T-helper 1 cell (primary cell): ENCODE data around the gene CREBL2.
A peak's percentile ranks its signal among the peaks of the same experiment; 100 is the strongest.
"Not testable (repeated sequence)": the region's sequence is repeated elsewhere in the genome, so short reads cannot be mapped to it uniquely, and the experiment has no call there.

ENCODE experiments used
- DNase-seq, 5 donors: peaks; one replicate each; pipeline ENCODE4 v3.0.0-alpha.2; 2012 to 2020
- total RNA-seq, 4 donors: gene quantifications; one replicate each; lab custom pipeline; 2026; lab: John Stamatoyannopoulos, UW

Gene CREBL2, protein sequence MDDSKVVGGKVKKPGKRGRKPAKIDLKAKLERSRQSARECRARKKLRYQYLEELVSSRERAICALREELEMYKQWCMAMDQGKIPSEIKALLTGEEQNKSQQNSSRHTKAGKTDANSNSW
- total RNA-seq: 65.6 to 99.6 (median 84.7) reads per million in 4 donors

DNA sequence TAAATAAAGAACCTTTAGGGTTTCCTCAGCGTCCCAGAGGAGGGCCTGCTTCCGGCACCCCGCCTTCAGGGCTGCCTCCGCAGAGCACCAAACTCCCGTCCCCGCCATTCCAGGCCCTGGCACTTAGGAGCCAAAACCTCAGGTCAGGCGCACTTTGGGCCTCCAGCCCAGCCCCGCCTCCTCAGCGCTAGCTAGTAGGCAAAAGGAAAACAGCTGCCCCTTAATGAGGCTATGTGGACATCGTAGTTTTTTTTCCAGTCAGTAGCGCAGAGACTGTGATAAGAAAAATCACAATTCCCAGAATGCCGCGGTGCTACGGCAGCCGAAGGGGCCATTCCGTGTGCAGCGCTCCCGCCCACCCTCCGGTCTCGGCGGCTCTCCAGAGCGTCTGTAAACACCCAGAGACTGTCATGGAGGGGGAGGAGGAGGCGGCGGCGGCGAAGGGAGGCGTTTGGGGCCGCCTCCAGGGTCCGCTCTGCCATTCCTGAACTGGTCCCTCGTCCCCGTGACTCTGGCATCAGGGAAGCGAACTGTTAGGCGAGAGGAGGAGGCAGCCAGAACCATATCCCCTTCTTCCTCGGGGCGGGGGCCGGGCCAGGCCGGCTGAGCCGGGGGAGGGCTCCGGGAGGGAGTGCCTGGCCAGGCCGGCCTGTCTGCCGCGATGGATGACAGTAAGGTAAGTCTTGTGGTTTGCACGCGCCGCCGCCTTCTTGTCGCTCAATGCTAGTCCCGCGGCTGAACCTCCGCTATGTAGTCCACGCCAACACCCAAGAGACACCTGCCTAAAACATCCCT is at the start of gene CREBL2:
TSS of gene CREBL2 (plus strand) at position 365 of the 795 bp plus-strand sequence. CDS start at position 662, 297 bp downstream.
- peak; percentile 69 to 89 (median 81) for DNase-seq

DNA sequence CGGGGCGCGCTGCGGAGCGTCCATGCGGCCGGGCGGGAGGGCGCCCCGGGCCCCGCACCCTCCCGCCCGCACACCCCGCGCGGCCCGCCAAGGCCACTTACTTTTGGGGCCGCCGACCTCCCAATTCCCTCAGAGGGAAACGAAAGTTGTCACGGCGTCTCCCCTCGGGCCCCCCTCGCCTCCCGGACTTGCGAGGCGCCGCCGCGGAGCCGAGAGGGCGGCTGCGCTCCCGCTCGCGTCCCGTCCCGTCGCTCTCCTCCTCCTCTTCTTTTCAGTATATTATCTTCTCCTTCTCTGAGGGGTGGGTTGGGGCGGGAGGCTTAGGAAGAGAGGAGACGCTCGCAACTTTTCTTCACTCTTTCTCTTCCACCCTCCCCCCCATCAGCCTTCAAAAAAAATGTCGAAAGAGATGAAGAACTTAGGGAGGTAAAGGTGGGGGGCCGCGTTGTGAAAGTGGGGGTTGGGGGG is 49.6 kb upstream of the CREBL2 start:
- DNase-seq: peak in 4 of 5 donors; percentile 20 to 37 (median 31)

DNA sequence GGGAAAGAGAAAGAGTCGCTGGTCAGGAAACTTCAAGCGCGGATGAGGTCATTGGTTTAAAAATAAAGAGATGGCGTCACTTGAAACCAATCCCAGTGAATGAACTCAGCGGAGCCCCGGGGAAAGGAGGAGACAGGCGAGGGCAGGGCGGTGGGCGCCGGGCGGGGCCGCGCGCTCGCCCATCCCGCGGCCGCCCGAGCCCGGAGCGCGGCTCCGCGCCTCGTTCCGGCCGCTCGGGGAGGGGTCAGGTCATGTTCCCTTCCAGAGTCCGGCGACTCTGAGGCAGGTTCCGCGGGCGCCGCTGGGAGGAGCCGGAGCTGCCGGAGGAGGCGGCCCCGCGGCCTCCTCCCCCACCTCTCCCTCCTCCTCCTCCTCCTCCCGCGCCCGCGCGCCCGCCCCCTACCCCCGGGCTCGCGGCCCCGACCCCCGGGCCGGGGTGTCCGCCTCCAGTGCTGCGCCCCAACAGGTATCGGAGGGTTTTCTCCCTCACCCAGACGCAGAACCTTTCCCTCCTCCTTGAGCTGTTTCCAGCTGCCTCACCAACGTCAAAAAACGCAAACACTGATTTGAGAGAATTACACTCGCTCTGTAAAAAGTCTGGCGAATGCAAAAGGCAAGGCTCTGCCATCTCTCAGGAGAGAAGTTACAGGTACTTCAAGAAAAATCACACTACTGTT is 49.0 kb upstream of the CREBL2 start, which contains the start of gene DUSP16:
TSS of gene DUSP16 (minus strand) at position 279 of the 677 bp plus-strand sequence. CDS start 41,765 bp downstream, outside the sequence.
- peak; percentile 60 to 90 (median 77) for DNase-seq

DNA sequence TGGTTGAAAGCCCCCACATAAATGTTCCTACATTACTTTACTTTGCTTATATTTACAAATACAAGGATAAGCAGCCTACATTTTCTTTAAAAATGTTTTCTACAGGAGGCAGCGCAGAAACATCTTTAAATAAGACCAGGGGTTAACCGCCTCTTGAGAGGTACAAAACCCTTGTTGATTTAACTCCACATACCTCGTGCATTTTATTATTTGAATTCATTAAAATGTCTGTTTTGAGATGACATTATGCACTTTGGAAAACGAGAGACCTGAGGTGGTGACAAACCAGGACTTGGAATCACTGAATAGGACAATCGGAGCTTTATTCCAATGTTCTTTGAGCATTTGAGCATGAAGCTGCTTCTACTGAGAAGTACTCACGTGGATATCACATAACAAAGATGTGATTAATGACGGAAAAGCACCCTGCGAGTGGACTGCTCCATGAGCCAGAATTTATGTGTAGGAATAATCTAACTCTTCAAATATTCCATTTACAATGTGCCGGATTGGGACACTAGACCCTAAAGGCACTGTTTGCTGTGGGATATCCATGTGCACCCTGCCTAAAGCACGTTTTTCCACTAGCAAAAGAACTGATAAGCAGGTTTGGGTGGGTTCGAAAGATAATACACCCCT is 48.3 kb upstream of the CREBL2 start:
- no peak for DNase-seq

DNA sequence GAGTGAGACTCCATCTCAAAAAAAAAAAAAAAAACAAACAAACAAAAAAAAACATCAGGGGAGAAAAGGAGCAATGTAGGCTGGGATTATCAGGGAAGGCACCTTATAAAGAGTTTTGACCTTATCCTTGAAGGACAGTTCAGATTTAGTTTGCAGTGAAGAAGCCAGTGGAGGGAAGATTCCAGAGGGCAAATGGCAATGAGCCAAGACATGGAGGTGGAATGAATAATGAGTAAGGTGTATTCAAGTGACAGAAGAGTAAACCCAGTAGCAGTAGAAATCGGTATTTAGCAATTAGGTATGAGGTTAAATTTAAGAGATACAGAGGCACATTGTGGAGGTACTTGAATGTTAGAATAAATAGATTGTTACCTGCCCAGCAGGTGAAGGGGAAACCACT is 46.8 kb upstream of the CREBL2 start:
- DNase-seq: no peak

DNA sequence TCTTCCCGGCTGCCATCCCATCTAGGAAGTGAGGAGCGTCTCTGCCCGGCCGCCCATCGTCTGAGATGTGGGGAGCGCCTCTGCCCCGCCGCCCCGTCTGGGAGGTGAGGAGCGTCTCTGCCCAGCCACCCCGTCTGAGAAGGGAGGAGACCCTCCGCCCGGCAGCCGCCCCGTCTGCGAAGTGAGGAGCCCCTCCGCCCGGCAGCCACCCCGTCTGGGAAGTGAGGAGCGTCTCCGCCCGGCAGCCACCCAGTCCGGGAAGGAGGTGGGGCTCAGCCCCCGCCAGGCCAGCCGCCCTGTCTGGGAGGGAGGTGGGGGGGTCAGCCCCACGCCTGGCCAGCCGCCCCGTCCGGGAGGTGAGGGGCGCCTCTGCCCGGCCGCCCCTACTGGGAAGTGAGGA is 45.7 kb upstream of the CREBL2 start:
- not testable (repeated sequence) for DNase-seq

DNA sequence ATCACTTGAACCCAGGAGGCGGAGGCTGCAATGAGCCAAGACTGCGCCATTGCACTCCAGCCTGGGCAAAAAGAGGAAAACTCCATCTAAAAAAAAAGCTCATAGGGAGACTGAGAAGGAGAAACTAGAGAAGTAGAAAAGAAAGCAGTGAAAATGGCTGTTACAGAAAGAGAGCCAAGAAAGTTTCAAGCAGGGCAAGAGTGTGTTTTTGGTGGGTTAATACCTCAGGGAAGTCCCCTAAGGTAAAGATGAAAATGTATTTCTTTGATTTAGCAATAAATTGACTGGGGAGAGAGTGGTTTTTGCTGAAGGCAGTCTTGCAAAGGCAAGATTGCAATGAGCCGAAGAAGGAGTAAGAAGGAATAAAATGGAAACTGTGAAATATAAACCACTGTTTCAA is 39.0 kb upstream of the CREBL2 start:
- no peak for DNase-seq

DNA sequence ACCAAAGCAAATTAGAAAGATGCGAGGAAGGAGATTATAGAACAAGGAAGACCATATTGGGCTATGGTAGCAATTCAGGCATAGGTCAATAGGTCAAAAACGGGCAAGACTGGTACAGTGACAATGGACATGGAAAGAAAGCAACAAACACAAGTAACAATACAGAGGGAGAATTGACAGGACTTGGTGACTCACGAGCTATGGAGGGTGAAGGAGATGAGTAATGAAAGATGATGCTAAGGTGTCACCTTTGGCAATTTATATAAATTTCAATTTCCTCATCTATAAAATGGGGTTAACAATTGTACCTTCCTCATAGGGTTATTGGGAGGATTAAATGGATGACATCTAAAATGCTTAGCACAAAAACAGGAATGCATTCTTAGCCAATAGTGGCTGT is 33.9 kb upstream of the CREBL2 start:
- DNase-seq: no peak

DNA sequence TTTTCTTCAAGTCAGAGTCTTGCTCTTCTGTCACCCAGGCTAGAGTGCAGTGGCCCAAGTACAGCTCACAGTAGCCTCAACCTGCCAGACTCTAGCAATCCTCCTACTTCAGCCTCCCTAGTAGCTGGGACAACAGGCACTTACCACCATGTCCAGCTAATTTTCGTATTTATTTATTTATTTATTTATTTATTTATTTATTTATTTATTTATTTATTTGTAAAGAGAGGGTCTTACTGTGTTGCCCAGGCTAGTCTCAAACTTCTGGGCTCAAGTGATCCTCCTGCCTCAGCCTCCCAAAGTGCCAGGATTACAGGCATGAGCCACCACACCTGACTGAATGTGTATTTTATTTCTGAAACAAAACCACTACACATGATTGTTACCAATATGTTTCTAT is 31.0 kb upstream of the CREBL2 start:
- not testable (repeated sequence) for DNase-seq

DNA sequence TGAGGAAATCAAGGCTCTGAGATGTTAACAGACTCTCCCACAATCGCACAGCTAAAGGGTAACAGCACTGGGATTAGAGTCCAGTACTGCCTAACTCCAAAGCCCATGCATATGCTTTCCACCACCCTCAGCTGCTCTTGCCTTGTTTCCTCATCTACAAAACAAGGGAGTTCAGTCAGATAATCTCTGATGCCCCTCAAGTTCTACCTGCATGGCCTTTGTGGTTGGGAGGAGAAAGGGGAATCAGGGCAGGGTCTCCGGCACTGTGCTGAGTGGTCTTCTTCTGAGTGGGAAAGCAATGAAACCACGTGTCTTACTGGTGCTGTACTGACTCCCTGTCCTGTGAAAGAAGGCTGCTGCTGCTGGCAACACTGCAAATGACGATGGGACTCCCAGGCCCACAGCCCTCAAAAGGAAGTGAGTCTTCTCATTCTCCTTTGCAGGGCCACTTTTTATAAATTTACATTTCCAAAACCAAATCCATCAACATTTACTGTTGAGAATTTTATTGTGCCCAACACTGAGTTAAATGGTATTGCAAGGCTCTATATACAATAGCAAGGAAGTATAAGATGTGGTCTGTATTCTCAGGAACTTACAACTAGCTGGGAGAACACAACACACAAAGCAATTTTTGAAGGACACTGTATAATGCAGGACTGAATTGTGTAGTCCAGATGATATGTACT is 29.3 kb upstream of the CREBL2 start:
- peak in 1 of 5 donors; percentile 56 for DNase-seq

DNA sequence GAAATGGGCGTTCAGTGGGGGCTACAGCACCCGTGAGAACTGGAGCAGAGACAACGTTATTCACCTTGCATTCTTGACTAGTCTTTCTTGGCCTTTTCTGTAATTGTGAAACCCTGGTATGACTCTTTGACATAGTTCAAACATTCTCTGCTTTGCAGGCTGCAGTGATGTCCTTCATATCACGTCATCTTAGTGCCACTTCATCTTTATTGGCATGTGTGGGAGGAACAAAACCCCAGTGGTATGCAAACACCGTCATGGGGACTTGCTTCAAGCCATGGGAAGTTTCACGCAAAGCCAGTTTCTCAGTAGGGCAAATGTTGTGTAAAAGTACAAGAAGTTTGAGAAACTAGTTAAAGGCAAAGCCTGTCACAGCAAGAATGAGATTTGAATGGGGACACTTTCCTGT is 28.8 kb upstream of the CREBL2 start:
- peak in 1 of 5 donors; percentile 87 for DNase-seq

DNA sequence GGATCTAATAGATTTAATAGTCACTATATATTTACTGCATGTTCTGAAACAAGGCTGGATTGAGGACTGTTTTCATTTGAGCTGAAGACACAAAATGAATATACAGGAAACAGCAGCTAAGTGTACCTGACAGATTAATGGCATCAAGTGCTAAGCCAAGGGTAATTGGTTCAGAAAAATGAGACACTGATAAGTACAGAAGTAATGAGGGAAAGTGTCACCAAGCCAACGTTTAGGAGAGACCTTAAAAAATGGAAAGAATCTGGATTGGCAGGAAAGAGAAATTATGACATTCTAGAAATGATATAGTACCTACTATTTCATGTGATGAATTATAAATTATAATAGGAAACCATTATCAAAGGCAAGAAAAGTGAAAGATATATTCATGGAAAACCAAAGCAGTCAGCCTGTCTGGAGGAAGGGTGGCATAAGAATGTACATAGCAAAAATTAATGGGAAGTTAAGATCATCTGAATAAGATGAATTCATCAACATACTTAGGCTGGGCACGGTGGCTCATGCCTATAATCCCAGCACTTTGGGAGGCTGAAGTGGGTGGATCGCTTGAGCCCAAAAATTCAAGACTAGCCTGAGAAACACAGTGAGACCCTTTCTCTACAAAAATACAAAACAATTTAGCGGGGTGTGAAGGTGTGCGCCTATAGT is 28.0 kb upstream of the CREBL2 start:
- DNase-seq: no peak

DNA sequence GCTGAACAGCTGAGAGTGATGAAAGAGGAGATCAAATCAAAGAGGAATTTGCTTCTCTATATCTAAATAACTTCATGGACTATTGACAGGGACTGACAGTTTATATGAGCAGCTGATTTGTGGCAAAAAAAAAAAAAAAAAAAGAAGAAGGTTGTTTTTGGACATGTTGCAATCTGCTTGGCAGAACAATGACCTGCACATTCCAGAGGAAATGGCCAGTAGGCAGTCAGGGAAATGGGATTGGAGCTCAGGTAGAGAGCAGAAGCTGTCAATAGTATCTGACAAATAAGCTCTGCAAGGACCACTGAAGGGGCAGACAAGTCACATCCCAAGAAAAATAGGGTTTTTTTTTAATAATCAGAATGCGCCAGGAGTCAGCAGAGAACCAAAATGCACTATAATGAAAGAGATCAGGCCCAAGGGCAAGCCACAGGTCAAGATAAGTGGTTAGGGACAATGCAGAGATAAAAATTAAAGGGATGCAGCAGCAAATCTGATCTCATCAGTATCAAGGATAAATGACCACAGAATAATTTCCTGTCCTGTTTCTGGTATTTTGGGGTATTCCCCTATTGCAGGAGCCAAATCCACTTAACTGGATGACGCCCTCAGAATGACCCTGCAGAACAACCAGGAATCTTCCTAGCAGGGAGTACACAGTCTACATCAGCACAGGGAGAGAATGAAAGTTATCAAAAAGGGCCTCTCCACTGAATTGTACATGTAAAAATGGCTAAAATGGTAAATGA is 26.4 kb upstream of the CREBL2 start:
- DNase-seq: no peak

DNA sequence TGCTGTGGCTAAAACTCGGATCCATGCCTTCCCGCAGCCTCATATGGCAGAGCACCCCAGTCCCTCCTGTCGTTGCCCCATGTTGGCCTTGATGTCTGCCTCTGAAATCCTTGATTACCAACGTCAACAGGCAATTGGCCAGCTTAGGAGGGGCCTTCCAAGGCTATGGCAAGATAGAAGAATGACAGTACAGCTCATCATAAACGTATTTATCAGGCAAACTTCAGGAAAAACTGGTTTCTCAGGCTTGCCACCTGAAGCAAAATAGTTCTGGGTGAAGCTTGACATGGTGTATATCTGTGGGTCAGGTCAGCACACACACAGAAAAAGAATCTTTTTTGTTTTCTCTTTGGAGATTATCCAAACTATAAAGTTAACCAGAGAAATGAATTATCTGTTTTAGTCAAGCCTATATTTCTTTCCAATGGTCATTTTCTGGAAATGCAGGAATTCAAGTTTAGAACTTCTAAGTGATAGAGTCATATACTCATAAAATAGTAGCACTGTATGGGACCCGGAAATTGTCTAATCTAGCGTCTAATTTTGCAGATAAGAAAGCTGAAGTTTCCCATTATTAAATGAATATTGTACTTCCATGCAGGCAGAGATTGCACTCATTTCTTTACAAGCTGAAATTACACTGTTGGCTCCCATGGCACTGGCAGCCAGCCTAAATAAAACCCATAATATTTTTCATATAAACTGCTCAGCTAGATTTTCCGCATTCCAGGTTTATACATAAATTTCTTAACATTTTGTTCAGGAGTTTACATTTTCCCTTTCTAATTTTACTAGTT is 24.6 kb upstream of the CREBL2 start:
- DNase-seq: no peak

DNA sequence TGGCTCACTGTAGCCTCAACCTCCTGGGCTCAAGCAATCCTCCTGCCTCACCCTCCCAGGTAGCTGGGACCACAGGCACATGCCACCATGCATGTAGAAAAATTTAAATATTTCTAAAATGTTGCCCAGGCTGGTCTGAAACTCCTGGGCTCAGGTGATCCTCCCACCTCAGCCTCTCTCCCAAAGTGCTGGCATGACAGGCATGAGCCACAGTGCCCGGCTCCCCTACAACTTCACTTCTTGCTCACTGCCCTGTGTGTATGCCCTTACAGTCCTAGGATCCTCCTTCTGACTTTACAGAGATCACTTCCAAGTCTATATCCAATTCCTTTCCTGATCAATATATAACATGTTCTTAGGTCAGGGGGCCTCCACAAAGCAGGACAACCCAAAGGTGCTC is 23.8 kb upstream of the CREBL2 start:
- DNase-seq: no peak

DNA sequence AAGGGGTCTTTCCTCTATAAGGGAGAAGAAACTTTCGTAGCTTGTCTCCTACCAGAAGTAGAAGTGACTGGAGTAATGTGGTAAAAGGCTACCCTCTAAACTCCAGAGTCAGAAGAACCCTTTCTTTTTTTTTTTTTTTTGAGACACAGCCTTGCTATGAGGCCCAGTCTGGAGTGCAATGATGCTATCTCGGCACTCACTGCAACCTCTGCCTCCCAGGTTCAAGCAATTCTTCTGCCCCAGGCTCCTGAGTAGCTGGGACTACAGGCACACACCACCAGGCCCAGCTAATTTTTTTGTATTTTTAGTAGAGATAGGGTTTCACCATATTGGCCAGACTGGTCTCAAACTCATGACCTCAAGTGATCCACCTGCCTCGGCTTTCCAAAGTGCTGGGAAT is 23.2 kb upstream of the CREBL2 start:
- DNase-seq: not testable (repeated sequence)

DNA sequence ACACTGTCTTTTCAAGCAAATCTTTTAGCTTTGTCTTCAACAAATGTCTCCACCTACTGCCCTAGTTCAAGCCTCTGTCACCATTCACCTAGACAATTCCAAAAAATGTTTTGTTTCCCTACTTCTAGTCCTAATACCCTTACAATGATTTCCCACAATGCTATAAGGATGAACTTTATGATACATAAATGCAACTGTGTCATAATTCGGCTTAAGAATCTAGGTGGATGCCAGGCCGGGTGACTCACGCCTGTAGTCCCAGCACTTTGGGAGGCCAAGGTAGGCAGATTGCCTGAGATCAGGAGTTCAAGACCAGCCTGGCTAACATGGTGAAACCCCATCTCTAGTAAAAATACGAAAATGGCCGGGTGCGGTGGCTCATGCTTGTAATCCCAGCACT is 20.7 kb upstream of the CREBL2 start:
- DNase-seq: no peak

DNA sequence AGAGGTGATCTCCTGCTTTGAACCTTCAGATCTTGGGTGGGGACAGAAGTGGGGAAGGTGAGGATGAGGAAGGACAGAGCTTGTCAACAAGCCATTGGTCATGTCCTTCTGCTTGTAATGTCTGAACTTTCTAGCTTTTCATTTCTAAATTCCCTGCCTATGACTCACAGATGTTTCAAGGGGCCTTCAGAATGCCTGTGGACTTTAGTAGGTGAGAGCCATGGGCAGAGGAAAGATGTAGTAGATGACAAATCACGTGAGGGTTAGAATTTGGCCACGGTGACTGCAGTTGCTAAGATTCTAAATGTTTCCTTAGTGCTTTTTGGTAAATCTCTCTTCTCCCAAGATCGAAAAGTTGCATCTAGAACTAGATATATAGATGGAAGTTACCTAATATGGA is 18.7 kb upstream of the CREBL2 start:
- no peak for DNase-seq

DNA sequence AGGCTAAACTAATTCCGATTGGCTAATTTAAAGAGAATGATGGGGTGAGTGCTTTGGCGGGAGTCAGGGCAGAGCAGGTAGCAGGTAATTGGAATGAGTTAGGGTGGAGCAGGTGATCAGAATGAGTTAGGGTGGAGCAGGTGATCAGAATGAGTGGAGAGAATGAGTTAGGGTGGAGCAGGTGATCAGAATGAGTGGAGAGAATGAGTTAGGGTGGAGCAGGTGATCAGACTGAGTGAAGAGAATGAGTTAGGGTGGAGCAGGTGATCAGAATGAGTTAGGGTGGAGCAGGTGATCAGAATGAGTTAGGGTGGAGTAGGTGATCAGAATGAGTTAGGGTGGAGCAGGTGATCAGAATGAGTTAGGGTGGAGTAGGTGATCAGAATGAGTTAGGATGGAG is 15.7 kb upstream of the CREBL2 start:
- DNase-seq: not testable (repeated sequence)

DNA sequence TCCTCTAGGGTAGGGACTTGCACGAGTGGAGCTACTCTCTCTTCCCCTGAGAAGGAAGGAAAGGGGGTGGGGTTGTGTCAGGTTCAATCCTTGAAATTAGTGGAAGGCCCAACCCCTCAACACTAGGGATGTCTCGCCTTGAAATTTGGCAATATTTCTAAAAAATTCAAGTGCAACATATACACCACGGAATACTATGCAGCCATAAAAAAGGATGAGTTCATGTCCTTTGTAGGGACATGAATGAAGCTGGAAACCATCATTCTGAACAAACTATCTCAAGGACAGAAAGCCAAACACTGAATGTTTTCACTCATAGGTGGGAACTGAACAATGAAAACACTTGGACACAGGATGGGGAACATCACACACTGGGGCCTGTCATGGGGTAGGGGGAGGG is 15.1 kb upstream of the CREBL2 start:
- DNase-seq: not testable (repeated sequence)
